Caki2 (cell line): Measurements from ENCODE around the gene RPL10A. TPM values are rescaled to one million over a fixed set of nuclear protein-coding genes. Genes with fewer than 3 reads are reported as not detected.
A peak's percentile ranks its signal among the peaks of the same experiment; 100 is the strongest.
"Not testable (repeated sequence)": the region's sequence is repeated elsewhere in the genome, so short reads cannot be mapped to it uniquely, and the experiment has no call there.

Experiments
- DNase-seq: peaks from one replicate; pipeline ENCODE4 v3.0.0-alpha.2; 2015; ENCODE audit warnings: low read depth
- in situ Hi-C: cut with HindIII; loops from 2 replicates; pipeline ENCODE4 v1.10.0; 2016; ENCODE audit warnings: low sequenced_read_pairs, low pct_unique_long_range_greater_than_20kb, mixed read lengths
- total RNA-seq: library from RNA; depleted of rRNA; stranded (reverse); fragments of >200 nt; shearing (Covaris generic); gene quantifications from 2 replicates; pipeline ENCODE4 v1.2.3, GENCODE V29; 2014; ENCODE audit warnings: low replicate concordance; rRNA removed

The RPL10A gene
- 2,032 and 2,052 TPM in 2 replicates for total RNA-seq

DNA sequence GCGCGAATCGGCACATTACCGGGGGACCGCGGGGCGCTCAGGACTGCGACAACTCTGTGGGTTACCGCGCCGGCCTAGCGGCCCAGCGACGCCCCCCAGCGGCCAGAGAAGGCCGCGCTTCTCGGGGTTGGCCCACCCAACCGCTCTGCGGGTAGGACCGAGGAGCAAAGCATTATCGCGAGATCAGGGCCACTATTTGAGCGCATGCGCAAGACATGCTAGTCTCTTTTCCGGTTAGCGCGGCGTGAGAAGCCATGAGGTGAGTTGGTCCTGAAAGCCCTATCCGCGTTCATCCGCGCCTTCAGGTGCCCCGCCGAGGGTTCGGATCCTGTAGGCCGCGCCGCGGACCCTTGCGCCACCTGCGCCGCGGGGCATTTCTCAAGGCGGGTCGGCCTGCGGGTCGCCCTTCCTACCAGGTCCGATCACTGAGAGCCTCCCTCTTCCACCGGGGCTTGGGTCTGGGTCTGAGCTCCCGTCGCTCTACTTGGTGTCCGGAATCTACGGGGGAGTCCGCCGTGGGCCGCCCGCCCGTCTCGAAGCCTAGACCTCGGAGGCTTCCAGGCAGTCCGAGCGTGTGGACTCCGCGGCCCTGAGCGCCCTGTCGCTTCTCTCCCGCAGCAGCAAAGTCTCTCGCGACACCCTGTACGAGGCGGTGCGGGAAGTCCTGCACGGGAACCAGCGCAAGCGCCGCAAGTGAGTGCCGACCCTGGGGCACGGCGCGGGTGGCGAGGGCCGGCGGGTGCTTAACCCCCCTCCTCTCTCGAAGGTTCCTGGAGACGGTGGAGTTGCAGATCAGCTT lies at the start of gene RPL10A:
Gene RPL10A (plus strand): TSS at position 221 of the 799 bp plus-strand sequence. CDS start 34 bp downstream, at position 255.
- DNase-seq, result peak; percentile 88
- in situ Hi-C loops, result no loop called here

DNA sequence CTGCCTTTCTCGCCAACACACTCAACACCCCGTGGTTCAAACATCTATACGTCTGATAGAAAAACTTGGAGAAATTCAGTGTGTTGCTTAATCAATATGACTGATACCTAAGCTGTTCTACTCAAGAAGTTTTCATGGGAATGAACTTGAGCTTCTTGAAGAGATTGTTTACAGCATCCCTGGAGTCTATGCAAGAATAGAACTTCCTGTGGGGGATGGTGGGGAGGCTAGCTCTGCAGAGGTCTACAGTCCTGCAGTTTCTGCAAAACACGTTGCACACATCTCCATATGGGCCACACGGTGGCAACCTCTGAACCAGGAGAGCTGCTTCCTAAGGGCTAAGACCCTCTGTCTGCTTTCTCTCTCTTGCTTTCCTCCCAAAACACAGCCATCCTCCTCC lies 48.8 kb upstream of the RPL10A start:
- DNase-seq, result no peak

DNA sequence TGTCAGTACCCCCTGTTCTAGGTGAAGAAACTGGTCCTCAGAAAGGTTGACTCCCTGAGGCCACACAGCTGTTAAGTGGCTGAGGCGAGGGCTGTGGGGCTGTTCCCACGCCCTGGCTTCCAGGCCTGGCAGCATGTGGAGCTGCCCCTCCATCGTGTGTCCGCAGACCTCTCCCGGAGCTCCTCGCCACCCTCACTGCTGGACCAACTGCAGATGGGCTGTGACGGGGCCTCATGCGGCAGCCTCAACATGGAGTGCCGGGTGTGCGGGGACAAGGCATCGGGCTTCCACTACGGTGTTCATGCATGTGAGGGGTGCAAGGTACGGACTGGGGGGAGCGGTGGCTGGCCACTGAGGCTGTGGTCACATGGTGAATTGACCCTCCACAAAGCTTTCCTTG lies 48.2 kb upstream of the RPL10A start:
- DNase-seq, result no peak
- in situ Hi-C loops, result no loop called here

More for the DNA sequence above, 48.8 kb upstream of the RPL10A start:
- in situ Hi-C loops, result no loop called here

DNA sequence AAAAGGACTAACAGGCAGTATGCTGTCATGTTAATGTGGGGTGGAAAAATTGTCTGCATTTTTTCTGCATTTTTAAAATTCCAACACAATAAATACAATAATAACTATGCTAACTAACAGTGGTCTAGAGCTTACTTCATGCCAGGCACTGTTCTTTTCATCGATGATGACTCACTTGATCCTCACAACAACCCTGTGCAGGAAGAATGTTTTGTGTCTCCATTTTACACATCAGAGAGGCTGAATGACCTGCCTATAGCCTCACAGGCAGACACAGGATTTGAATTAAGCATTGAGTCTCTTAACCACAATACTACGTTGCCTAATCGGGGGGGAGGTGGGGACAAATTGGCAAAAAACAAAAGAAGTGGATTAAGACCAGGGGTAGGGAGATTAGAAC lies 42.9 kb upstream of the RPL10A start:
- peak; percentile 7 for DNase-seq
- in situ Hi-C loops, result no loop called here

DNA sequence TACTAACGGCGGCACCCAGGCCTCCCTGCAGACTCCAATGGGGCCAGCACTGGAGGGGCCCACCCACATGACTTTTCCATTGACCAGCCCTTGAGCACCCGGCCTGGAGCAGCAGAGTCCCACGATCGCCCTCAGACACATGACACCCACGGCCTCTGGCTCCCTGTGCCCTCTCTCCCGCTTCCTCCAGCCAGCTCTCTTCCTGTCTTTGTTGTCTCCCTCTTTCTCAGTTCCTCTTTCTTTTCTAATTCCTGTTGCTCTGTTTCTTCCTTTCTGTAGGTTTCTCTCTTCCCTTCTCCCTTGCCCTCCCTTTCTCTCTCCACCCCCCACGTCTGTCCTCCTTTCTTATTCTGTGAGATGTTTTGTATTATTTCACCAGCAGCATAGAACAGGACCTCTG lies 42.1 kb upstream of the RPL10A start:
- in situ Hi-C loops, result no loop called here
- no peak for DNase-seq

DNA sequence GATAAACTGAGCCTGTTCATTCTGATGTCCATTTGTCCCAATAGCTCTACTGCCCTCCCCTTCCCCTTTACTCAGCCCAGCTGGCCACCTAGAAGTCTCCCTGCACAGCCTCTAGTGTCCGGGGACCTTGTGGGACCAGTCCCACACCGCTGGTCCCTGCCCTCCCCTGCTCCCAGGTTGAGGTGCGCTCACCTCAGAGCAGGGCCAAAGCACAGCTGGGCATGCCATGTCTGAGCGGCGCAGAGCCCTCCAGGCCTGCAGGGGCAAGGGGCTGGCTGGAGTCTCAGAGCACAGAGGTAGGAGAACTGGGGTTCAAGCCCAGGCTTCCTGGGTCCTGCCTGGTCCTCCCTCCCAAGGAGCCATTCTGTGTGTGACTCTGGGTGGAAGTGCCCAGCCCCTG lies 40.8 kb upstream of the RPL10A start:
- in situ Hi-C loops, result no loop called here

DNA sequence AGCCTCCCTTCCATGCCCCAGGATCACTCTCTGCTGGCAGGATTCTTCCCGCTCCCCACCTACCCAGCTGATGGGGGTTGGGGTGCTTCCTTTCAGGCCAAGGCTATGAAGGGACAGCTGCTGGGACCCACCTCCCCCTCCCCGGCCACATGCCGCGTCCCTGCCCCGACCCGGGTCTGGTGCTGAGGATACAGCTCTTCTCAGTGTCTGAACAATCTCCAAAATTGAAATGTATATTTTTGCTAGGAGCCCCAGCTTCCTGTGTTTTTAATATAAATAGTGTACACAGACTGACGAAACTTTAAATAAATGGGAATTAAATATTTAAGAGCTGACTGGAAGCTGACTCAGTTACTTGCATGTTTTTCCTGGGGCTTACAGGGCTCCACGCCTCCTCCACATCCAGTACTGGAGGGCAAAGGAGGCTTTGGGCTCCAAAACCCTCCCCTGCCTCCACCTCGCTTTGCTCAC lies 40.3 kb upstream of the RPL10A start:
- in situ Hi-C loops, result no loop called here
- no peak for DNase-seq

More for the DNA sequence above, 40.8 kb upstream of the RPL10A start:
- DNase-seq, result no peak

DNA sequence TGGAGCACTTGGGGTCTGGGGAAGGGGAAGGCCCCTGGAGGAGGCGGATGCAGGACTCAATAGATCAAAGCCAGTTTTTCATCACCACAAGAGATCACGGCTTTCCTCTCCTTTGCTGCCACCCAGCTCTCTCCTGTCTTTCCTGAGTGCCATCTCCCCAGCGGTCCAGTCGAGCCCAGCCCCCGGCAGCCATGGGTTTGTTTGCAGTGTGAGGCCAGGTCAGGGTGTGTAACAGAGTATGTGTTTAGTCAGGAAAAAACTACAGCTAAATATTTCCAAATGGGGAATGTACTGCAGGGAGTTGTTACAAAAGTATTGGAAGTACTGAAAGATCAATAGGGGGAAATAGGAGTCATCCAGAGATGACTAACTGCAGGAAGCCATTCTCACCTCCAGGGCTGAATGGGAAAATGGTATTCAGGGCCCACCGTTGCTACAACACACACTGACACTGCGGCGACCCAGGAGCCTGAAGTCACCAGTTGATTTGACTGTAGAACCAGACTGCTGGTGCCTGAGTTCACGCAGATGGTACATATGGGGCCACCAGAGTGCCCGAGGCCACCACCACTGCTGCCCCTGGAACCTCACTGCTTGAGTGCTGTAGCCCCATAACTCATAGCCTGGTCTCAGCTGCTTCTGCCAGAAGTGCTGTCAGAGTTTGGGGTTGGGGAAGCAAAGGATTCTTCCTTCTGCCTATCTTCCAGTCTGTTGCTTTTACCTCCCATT lies 39.6 kb upstream of the RPL10A start:
- in situ Hi-C loops, result no loop called here
- DNase-seq, result no peak

DNA sequence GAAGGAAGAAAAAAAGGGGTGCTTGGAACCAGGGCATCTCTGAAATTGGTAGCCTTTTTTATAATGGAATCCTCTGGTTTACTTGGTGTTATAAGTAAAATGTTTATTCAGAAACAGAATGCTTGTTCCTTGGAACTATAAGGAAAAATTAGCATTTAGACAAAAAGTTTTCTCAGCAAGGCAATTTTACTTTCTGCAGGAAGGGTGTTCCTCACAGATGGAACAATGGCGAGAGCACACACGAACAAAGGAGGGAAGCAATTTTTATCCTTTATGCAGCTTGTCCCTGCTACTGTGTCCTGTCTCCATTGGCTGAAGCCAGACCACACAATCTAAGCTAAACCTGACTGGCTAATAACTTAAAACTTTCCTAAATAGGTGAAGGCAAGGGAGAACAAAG lies 38.7 kb upstream of the RPL10A start:
- in situ Hi-C loops, result no loop called here
- DNase-seq, result no peak

DNA sequence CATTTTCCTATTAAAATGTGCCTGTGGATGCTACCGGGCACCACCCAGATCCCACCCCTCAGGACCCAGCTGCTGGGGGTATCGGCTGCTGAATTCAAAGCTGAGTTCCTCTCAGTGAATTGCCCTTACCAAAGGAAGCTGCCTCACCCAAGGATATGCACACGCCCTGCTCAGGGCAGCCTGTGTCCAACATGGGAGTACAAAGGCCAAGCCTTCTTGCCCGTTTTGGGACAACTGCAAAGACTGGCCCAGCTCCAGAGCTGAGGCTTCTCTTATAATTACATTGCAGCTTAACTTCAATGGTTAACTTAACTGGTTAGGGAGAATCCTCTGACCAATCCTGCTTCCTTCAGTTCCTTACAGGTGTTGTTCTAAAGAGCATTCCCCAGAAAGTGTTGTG lies 35.9 kb upstream of the RPL10A start:
- no peak for DNase-seq
- in situ Hi-C loops, result no loop called here

DNA sequence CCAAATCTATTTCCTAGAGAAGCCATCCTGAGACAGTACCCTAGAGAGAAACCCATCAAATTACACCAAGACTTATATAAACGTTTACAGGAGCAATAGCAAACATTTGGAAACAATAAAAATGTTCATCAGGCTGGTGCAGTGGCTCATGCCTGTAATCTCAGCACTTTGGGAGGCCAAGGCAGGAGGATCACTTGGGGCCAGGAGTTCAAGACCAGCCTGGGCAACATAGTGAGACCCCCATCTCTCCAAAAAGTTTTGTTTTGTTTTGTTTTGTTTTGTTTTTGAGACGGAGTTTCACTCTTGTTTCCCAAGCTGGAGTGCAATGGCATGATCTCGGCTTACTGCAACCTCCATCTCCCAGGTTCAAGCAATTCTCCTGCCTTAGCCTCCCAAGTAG lies 35.5 kb upstream of the RPL10A start:
- DNase-seq, in situ Hi-C loops: not testable (repeated sequence)

DNA sequence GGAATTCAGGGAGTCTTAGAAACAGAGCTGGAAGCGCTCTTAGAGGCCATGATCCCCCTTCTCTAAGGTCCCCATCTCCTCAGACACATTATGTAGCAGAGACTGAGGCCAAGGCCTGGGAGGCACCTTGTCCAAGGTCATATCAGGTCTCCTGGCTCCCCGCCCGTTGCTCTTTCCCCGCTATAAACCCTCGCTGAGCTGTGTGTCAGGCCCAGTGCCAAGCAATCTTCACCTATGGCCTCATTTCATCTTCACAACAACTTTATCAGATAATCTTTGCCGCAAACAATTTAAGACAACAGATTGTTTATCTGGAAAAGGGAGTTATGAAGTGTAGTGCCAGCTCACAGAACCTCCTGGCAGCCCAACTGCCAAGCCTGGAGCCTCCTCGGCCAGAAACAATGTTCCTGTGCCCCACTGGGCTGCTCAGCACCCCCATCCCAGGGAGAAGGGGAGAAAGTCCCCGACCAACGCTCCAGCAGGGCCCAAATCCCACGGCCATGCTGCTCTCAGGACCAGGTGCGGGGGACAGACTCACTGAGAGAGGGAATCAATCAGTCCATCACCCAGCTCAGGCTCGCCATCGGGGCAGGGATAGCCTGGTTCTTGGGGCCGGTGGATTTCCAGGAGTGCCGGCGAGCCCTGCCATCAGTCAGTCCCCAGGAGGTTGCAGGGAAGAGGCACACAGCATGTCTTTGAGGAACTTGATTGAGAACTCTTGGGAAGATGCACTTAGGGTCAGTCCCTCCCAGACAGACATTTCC lies 32.9 kb upstream of the RPL10A start:
- in situ Hi-C loops, result no loop called here

DNA sequence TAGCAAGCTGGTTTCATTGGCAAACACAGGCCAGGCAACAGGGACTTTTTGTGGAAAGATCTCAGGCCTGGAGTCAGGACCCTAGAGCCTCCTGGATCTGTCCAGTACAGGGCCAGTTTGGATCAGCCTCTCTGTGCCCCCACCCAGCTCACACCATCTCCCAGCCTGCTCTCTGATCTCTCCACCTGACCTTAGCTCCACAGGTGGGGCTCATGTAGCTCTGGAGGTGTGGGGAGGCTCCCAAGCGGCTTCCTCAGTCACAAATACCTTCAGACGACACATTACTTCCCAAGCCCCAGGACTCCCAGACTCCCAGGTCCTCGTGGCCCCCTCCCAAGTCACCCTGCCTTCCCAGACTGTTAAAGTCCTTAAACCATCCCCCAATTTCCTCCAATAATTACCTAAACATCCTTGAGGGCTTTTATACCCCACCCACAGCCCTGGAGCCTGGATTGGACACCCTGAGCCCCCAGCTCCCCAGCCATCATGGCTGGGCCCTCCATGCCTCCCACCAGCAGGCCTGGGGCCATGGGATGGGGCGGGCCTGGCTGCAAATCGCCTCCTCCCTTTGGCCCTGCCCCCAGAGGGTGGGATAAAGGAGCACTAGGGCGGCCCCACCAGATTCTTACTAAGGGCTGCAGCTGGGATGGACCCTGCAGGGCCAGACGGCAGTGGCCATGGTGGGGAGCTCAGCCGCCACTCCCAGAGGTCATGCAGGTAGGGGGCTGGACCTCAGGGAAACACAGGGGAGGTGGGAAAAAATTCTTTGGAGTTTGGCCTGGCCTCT lies 31.9 kb upstream of the RPL10A start:
- no peak for DNase-seq
- in situ Hi-C loops, result no loop called here

More for the DNA sequence above, 32.9 kb upstream of the RPL10A start:
- DNase-seq, result no peak

DNA sequence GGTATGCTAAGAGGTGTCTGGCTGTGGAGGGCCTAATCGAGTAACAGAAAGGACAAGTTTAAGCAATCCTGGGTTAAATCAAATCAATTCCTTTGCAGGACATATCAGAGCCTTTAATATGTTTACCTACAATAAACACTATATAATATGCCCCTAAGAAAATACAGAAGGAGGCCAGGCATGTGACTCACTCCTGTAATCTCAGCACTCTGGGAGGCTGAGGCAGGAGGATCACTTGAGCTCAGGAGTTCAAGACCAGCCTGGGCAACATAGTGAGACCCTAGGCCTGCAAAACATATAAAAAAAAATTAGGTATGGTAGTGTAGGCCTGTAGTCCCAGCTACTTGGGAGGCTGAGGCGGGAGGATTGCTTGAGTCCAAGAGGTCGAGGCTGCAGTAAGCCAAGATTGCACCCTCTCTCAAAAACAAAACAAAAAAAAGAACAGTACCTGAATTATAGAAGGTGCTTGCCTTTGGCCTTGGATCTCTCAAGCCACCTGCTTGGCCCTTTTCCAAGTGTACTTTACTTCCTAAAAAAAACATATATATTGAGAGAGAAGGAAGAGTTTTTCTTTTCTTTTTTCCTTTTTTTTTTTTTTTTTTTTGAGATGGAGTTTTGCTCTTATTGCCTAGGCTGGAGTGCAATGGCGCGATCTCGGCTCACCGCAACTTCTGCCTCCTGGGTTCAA lies 29.7 kb upstream of the RPL10A start:
- DNase-seq, in situ Hi-C loops: not testable (repeated sequence)

DNA sequence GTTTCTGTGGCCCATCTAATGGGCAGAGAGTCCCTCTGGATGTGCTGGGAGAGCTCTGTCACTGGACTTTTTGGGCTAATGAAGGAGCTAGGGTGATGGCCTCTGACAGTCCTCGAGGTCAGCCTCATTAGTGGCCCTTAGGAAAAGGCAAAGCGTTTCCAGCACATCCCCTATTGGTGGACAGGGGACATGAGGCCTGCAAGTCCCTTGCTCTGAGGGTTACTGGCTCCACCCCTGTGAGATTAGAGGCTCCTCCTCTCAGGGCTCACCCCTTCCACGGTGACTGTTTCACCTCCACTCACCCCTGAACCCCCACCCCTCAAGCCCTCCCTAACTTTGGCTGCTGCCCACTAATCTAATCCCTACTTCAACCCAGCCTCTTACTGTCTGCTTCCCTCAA lies 28.9 kb upstream of the RPL10A start:
- in situ Hi-C loops, result no loop called here
- DNase-seq, result no peak

DNA sequence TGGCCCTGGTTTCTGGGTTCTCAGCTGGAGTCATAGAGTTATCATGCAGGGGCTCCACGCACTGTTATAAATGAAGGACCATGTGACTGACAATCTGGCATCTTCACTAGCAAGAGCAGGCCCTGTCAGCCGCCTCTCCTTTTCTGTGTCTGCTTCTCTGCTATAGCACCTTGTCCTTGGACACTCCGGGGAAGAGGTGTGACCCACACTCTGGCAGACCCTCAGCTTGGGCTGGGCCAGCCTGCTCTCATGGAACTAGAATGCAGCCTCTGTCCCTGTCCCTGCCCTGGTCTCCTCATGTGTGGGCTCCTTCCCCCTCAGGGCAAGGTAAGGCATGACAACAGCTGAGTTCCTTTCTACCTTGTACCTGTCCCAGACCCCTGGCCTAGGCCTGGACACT lies 27.0 kb upstream of the RPL10A start:
- in situ Hi-C loops, result no loop called here
- no peak for DNase-seq

DNA sequence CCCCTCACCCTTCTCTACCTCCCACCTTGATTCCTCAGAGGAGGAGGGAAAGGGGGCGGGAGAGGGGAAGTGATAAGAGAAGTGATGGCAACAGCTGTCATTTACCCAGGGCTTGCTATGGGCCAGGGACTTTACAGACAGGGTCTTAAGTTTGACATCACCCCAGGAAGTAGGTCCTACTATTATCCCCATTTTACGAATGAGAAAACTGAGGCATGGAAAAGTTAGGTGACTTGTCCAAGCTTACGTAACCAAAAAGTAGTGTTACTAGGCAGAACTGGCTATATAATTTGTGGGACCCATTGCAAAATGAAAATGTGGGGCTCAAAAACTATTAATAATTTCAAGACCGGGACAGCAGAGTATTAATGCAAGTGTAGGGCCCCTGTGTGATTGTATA lies 26.6 kb upstream of the RPL10A start:
- in situ Hi-C loops, result no loop called here
- no peak for DNase-seq
